Measurements from ENCODE around the gene DISC1. TPM values are rescaled to one million over a fixed set of nuclear protein-coding genes. Genes with fewer than 3 reads are reported as not detected.

Gene DISC1
- total RNA-seq, 3 donors from 2014 or later: 12.1 to 18.9 (median 12.4) TPM

- H3K4me1 ChIP-seq: no peaks in the 10 kb centered on the region
- H3K9me3 ChIP-seq: no peaks in the 10 kb centered on the region
- intact Hi-C loops (cut with DNase I; ENCODE audit: low total_unique reads): no loop called here
- no peaks in the 10 kb centered on the region for H3K36me3 ChIP-seq
- TF ChIP-seq CTCF (IDR thresholded peaks at IDR 0.05) (no peak), POLR2AphosphoS5 (IDR thresholded peaks at IDR 0.05) (no peak), POLR2A (IDR thresholded peaks at IDR 0.05) (no peak)
- no peak for DNase-seq (ENCODE audit: low spot score in 2 of 2)
- H3K4me3 ChIP-seq: no peak overlapping the region
- no peak overlapping the region for H3K27ac ChIP-seq
- no peaks in the 10 kb centered on the region for H3K27me3 ChIP-seq
These were observed 291.8 kb downstream of the DISC1 start for GRCh38 chr1:231918239-231919015.

GRCh38 chr1:231919239-231919885 is 292.8 kb downstream of the DISC1 start:
- intact Hi-C loops (cut with DNase I; ENCODE audit: low total_unique reads): no loop called here
- no peaks in the 10 kb centered on the region for H3K9me3 ChIP-seq
- no peaks in the 10 kb centered on the region for H3K4me1 ChIP-seq
- H3K27ac ChIP-seq: peak overlapping the region in 1 of 2 donors; percentile 0
- TF ChIP-seq CTCF (IDR thresholded peaks at IDR 0.05) (no peak), POLR2A (IDR thresholded peaks at IDR 0.05) (no peak), POLR2AphosphoS5 (IDR thresholded peaks at IDR 0.05) (no peak)
- H3K36me3 ChIP-seq: no peaks in the 10 kb centered on the region
- DNase-seq (ENCODE audit: low spot score in 2 of 2): no peak
- H3K4me3 ChIP-seq: no peak overlapping the region
- no peaks in the 10 kb centered on the region for H3K27me3 ChIP-seq

GRCh38 chr1:231919886-231920285 is 293.3 kb downstream of the DISC1 start:
- no peaks in the 10 kb centered on the region for H3K27me3 ChIP-seq
- H3K27ac ChIP-seq: peak overlapping the region in 1 of 2 donors; percentile 0
- H3K9me3 ChIP-seq: no peaks in the 10 kb centered on the region
- no peaks in the 10 kb centered on the region for H3K36me3 ChIP-seq
- no peaks in the 10 kb centered on the region for H3K4me1 ChIP-seq
- DNase-seq (ENCODE audit: low spot score in 2 of 2): no peak
- TF ChIP-seq POLR2AphosphoS5 (IDR thresholded peaks at IDR 0.05) (no peak), POLR2A (IDR thresholded peaks at IDR 0.05) (no peak), CTCF (IDR thresholded peaks at IDR 0.05) (no peak)
- intact Hi-C loops (cut with DNase I; ENCODE audit: low total_unique reads): no loop called here
- no peak overlapping the region for H3K4me3 ChIP-seq

- no peak for DNase-seq (ENCODE audit: low spot score in 2 of 2)
- Histone ChIP-seq H3K4me1 (no peaks in the 10 kb centered on the region), H3K36me3 (no peaks in the 10 kb centered on the region), H3K4me3 (no peak overlapping the region), H3K9me3 (no peaks in the 10 kb centered on the region), H3K27ac (peak overlapping the region; percentile 10 to 71), H3K27me3 (no peaks in the 10 kb centered on the region)
- TF ChIP-seq POLR2AphosphoS5 (IDR thresholded peaks at IDR 0.05): no peak
- no peak for TF ChIP-seq CTCF (IDR thresholded peaks at IDR 0.05)
- no peak for TF ChIP-seq POLR2A (IDR thresholded peaks at IDR 0.05)
- intact Hi-C loops (cut with DNase I; ENCODE audit: low total_unique reads): no loop called here
These were observed 295.2 kb downstream of the DISC1 start for GRCh38 chr1:231921646-231922345.
